Measurements from ENCODE around the gene PHACTR4.
"Not testable (repeated sequence)": the region's sequence is repeated elsewhere in the genome, so short reads cannot be mapped to it uniquely, and the experiment has no call there.

PHACTR4 gene

GRCh38 chr1:28521502-28522164 lies 152.1 kb downstream of the PHACTR4 start:
- DNase-seq (ENCODE audit: low read depth in 2 of 2): no peak

GRCh38 chr1:28522537-28522936 lies 153.0 kb downstream of the PHACTR4 start:
- DNase-seq (ENCODE audit: low read depth in 2 of 2): not testable (repeated sequence)

DNA sequence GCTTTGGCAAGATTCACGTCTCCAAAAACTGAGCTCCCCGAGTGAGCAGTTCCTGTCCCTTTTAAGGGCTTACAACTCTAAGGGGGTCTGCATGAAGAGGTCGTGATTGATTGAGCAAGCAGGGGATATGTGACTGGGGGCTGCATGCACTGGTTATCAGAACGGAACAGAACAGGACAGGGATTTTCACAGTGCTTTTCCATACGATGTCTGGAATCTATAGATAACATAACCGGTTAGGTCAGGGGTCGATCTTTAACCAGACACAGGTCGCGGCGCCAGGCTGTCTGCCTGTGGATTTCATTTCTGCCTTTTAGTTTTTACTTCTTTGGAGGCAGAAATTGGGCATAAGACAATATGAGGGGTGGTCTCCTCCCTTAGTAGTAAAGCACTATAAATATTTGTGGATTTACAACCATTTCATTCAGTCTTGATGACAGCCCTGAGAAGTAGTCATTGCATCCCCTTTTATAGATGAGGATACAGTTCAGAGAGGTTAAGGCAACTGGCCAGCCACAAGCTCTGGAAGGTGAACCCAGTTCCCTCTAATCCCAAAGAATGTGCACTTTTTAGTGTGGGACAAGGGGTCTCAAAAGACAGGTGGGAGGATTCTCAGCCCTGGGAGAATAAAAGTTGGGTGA lies 155.6 kb downstream of the PHACTR4 start:
- DNase-seq (ENCODE audit: low read depth in 2 of 2): not testable (repeated sequence)

- no peak for DNase-seq (ENCODE audit: low read depth in 2 of 2)
These were observed 157.3 kb downstream of the PHACTR4 start for GRCh38 chr1:28526886-28527285.

- DNase-seq (ENCODE audit: low read depth in 2 of 2): no peak
These were observed 160.9 kb downstream of the PHACTR4 start for GRCh38 chr1:28530456-28530855.

GRCh38 chr1:28534671-28535070 lies 165.1 kb downstream of the PHACTR4 start:
- DNase-seq (ENCODE audit: low read depth in 2 of 2): no peak

DNA sequence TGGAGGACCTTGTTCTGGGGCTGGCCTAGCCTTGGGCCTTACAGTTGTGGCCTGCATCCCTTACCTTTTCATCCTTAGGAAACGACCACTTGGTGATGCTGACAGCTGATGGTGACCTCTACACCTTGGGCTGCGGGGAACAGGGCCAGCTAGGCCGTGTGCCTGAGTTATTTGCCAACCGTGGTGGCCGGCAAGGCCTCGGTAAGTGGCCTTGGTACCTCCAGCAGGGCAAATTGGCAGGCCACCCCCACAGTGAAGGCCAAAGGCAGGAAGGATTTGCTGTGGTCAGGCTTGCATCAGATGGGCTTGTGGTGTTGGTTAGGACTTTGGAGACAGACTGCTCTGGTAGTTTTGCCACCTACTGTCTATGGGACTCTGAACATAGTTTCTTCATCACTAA lies 165.6 kb downstream of the PHACTR4 start:
- DNase-seq (ENCODE audit: low read depth in 2 of 2): no peak

GRCh38 chr1:28537457-28538199 lies 168.1 kb downstream of the PHACTR4 start:
- no peak for DNase-seq (ENCODE audit: low read depth in 2 of 2)

GRCh38 chr1:28538286-28538685 lies 168.7 kb downstream of the PHACTR4 start:
- DNase-seq (ENCODE audit: low read depth in 2 of 2): no peak

GRCh38 chr1:28540651-28541050 lies 171.1 kb downstream of the PHACTR4 start:
- no peak for DNase-seq (ENCODE audit: low read depth in 2 of 2)

- DNase-seq (ENCODE audit: low read depth in 2 of 2): not testable (repeated sequence)
These were observed 172.0 kb downstream of the PHACTR4 start for GRCh38 chr1:28541414-28542015.

GRCh38 chr1:28545246-28545628 lies 175.7 kb downstream of the PHACTR4 start:
- no peak for DNase-seq (ENCODE audit: low read depth in 2 of 2)

GRCh38 chr1:28548318-28548717 lies 178.8 kb downstream of the PHACTR4 start:
- no peak for DNase-seq (ENCODE audit: low read depth in 2 of 2)

Data from activated CD8-positive, alpha-beta memory T cell treated with anti-CD3 and anti-CD28 coated beads for 4 hours (primary cell).